HepG2 (cell line): Measurements from ENCODE around the gene PDPK1. TPM values are rescaled to one million over a fixed set of nuclear protein-coding genes. Genes with fewer than 3 reads are reported as not detected.

ENCODE experiments used
- EP300 ChIP-seq, 3 experiments: sonication (generic) in 1 of 3; formaldehyde crosslinking in 1 of 3; IDR thresholded peaks; 2 replicates each; pipeline versions ENCODE4 v1.5.1 to v1.6.1; 2011 to 2020; ENCODE audit warnings: low read depth in 2 of 3, low read length in 2 of 3, borderline replicate concordance in 1 of 3, improper control_type of control experiment in 1 of 3, mild to moderate bottlenecking in 1 of 3, missing genetic modification reagents in 1 of 3, moderate library complexity in 1 of 3
- JARID2 ChIP-seq: sonication (generic); formaldehyde crosslinking; IDR thresholded peaks from 2 replicates; pipeline ENCODE4 v1.8.1; 2023; ENCODE audit warnings: missing genetic modification reagents, inconsistent platforms; ENCODE audit not compliant: insufficient replicate concordance
- PREB ChIP-seq: sonication (generic); formaldehyde crosslinking; IDR thresholded peaks from 2 replicates; pipeline ENCODE4 v1.4.0; 2020; ENCODE audit warnings: missing genetic modification reagents
- SKIL ChIP-seq: sonication (generic); formaldehyde crosslinking; IDR thresholded peaks from 2 replicates; pipeline ENCODE4 v1.8.0; 2022; ENCODE audit warnings: missing genetic modification reagents, mild to moderate bottlenecking, moderate library complexity, borderline replicate concordance
- SMC3 ChIP-seq: IDR thresholded peaks from 2 replicates; pipeline ENCODE4 v1.6.1; 2011; ENCODE audit warnings: low read length, improper control_type of control experiment
- SNRNP70 ChIP-seq: fragments of 200-400 bp; formaldehyde crosslinking; IDR thresholded peaks from 2 replicates; pipeline ENCODE4 v1.6.1; 2017; ENCODE audit warnings: mild to moderate bottlenecking, low read depth, low read length, moderate library complexity
- THAP11 ChIP-seq: IDR thresholded peaks from 2 replicates; pipeline ENCODE4 v1.6.1; 2016; ENCODE audit warnings: missing biosample characterization, missing genetic modification reagents
- TSC22D2 ChIP-seq: sonication (generic); formaldehyde crosslinking; IDR thresholded peaks from 2 replicates; pipeline ENCODE4 v1.5.1; 2020; ENCODE audit warnings: missing genetic modification reagents, mild to moderate bottlenecking, borderline replicate concordance
- ZFYVE20 ChIP-seq: sonication (generic); formaldehyde crosslinking; IDR thresholded peaks from 2 replicates; pipeline ENCODE4 v1.8.0; 2023; ENCODE audit warnings: low read depth, mild to moderate bottlenecking, moderate library complexity, missing genetic modification reagents, borderline replicate concordance
- ZKSCAN8 ChIP-seq: IDR thresholded peaks from 2 replicates; pipeline ENCODE4 v1.6.1; 2016; ENCODE audit warnings: borderline replicate concordance, missing genetic modification reagents, missing compliant biosample characterization
- ZNF20 ChIP-seq: sonication (generic); formaldehyde crosslinking; IDR thresholded peaks from 2 replicates; pipeline ENCODE4 v1.4.0; 2020; ENCODE audit warnings: mild to moderate bottlenecking, moderate library complexity, missing genetic modification reagents
- ZNF263 ChIP-seq: sonication (generic); formaldehyde crosslinking; IDR thresholded peaks from 2 replicates; pipeline ENCODE4 v1.4.0; 2020; ENCODE audit warnings: missing genetic modification reagents
- ZNF432 ChIP-seq: sonication (generic); formaldehyde crosslinking; IDR thresholded peaks from 2 replicates; pipeline ENCODE4 v1.5.0; 2020; ENCODE audit warnings: missing genetic modification reagents, mild to moderate bottlenecking, borderline replicate concordance
- ZNF512 ChIP-seq: sonication (generic); formaldehyde crosslinking; IDR thresholded peaks from 2 replicates; pipeline ENCODE4 v1.4.0; 2020; ENCODE audit warnings: mild to moderate bottlenecking, missing genetic modification reagents
- ZNF672 ChIP-seq: sonication (generic); formaldehyde crosslinking; IDR thresholded peaks from 2 replicates; pipeline ENCODE4 v1.8.1; 2022; ENCODE audit warnings: missing genetic modification reagents
- ZNF841 ChIP-seq: sonication (generic); formaldehyde crosslinking; IDR thresholded peaks from 2 replicates; pipeline ENCODE4 v1.8.1; 2023; ENCODE audit warnings: missing genetic modification reagents, borderline replicate concordance
- polyA plus RNA-seq, 8 experiments: library from polyadenylated mRNA; depleted of rRNA in 3 of 8; stranded (reverse) in 7 of 8; unstranded in 1 of 8; fragments of >200 nt; fragmentation: Illumina TruSeq in 4 of 8; extraction: Trizol in 4 of 8; gene quantifications; 2 replicates each; pipeline versions ENCODE4 v1.2.1 to v1.2.3, GENCODE V29; 2011 to 2016; ENCODE audit warnings: low read depth in 4 of 8, missing spikeins in 1 of 8, mixed read lengths in 1 of 8; ENCODE audit not compliant: insufficient read depth in 1 of 8
- total RNA-seq, 5 experiments: library from RNA; depleted of rRNA; stranded (reverse); fragments of >200 nt; fragmentation: Illumina TruSeq; extraction: Trizol; gene quantifications; 2 replicates each; pipeline ENCODE4 v1.2.3, GENCODE V29; 2016; ENCODE audit warnings: low read depth in 1 of 5
- TF ChIP-seq, protein P1 (sequence below): sonication (generic); formaldehyde crosslinking; IDR thresholded peaks from 2 replicates; pipeline ENCODE4 v1.4.0; 2020; ENCODE audit warnings: mild to moderate bottlenecking, missing genetic modification reagents
- TF ChIP-seq, protein P2 (sequence below): sonication (generic); formaldehyde crosslinking; conservative IDR thresholded peaks from 2 replicates; pipeline ENCODE4 v1.8.0; 2022; ENCODE audit warnings: low read depth, missing genetic modification reagents
- TF ChIP-seq, protein P3 (sequence below): fragments of 450-650 bp; IDR thresholded peaks from 2 replicates; pipeline ENCODE4 v1.6.1; 2016

Gene PDPK1
- total and polyA plus RNA-seq, 2 of the 13 experiments (the other 11 are each of a cell fraction or from before 2014, with no cell fraction given): 59.6 to 129 TPM

GRCh38 chr16:2513405-2514332 is 24.2 kb upstream of the PDPK1 start, which contains the start of gene ATP6V0C (continued):
- no peak for TF ChIP-seq ZNF512
- no peak for TF ChIP-seq TSC22D2 (CRISPR knock-in tag)
- no peak for TF ChIP-seq ZNF432
- TF ChIP-seq ZNF841 (CRISPR knock-in tag): no peak
- TF ChIP-seq, protein P1, sequence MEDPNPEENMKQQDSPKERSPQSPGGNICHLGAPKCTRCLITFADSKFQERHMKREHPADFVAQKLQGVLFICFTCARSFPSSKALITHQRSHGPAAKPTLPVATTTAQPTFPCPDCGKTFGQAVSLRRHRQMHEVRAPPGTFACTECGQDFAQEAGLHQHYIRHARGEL (CRISPR knock-in tag): 0 out of 2 replicates have a peak, but pooled peaks have one; percentile 20
- no peak for TF ChIP-seq SNRNP70
- no peak for TF ChIP-seq JARID2 (CRISPR knock-in tag)
- TF ChIP-seq ZKSCAN8: no peak
- TF ChIP-seq SKIL (CRISPR knock-in tag): no peak; the same call in 1 of the 2 replicates
- TF ChIP-seq ZNF263 (CRISPR knock-in tag): no peak
- TF ChIP-seq, protein P2, sequence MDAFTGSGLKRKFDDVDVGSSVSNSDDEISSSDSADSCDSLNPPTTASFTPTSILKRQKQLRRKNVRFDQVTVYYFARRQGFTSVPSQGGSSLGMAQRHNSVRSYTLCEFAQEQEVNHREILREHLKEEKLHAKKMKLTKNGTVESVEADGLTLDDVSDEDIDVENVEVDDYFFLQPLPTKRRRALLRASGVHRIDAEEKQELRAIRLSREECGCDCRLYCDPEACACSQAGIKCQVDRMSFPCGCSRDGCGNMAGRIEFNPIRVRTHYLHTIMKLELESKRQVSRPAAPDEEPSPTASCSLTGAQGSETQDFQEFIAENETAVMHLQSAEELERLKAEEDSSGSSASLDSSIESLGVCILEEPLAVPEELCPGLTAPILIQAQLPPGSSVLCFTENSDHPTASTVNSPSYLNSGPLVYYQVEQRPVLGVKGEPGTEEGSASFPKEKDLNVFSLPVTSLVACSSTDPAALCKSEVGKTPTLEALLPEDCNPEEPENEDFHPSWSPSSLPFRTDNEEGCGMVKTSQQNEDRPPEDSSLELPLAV (CRISPR knock-in tag): no peak
- TF ChIP-seq ZNF672 (CRISPR knock-in tag): no peak
- TF ChIP-seq, protein P3, sequence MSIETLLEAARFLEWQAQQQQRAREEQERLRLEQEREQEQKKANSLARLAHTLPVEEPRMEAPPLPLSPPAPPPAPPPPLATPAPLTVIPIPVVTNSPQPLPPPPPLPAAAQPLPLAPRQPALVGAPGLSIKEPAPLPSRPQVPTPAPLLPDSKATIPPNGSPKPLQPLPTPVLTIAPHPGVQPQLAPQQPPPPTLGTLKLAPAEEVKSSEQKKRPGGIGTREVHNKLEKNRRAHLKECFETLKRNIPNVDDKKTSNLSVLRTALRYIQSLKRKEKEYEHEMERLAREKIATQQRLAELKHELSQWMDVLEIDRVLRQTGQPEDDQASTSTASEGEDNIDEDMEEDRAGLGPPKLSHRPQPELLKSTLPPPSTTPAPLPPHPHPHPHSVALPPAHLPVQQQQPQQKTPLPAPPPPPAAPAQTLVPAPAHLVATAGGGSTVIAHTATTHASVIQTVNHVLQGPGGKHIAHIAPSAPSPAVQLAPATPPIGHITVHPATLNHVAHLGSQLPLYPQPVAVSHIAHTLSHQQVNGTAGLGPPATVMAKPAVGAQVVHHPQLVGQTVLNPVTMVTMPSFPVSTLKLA: no peak
- TF ChIP-seq SMC3: no peak
- TF ChIP-seq EP300 (IDR thresholded peaks at IDR 0.05; ENCODE audit: low read depth in 2 of 2, low read length in 2 of 2): no peak
- TF ChIP-seq EP300 (CRISPR knock-in tag; IDR thresholded peaks at IDR 0.05; ENCODE audit: borderline replicate concordance): no peak
- peak; percentile 82 for TF ChIP-seq THAP11 (CRISPR knock-in tag)
- no peak for TF ChIP-seq ZFYVE20 (CRISPR knock-in tag)
- no peak for TF ChIP-seq PREB
- TF ChIP-seq ZNF20 (CRISPR knock-in tag): no peak
